GM12878 (cell line): ENCODE measurements around the gene HCAR1. TPM values are rescaled to one million over a fixed set of nuclear protein-coding genes. Genes with fewer than 3 reads are reported as not detected.
"Not testable (repeated sequence)": the region's sequence is repeated elsewhere in the genome, so short reads cannot be mapped to it uniquely, and the experiment has no call there.

Source experiments
- ATAC-seq: fragments of 200-7000 bp; cut with Tn5 transposase; 3 replicates; pipeline ENCODE4 v1.9.1; 2020; ENCODE audit warnings: mild to moderate bottlenecking, moderate library complexity
- BruUV-seq: library from RNA; stranded (reverse); fragments of 400-500 nt; replicated peaks from 2 replicates; lab custom pipeline; 2021; lab: Mats Ljungman, UMichigan
- CTCF ChIA-PET: fragments of 300-600 bp; sonication (Branson Sonifier 250); formaldehyde crosslinking; extraction: SDS; loops from one replicate; lab custom pipeline; 2021; ENCODE audit warnings: inconsistent platforms; lab: Yijun Ruan, JAX
- POLR2A ChIA-PET: fragments of 350-600 bp; formaldehyde crosslinking; extraction: SDS; loops from one replicate; lab custom pipeline; 2021; ENCODE audit warnings: inconsistent platforms; lab: Charles Lee
- RAD21 ChIA-PET: fragments of 300-600 bp; sonication (Branson Sonifier 250); formaldehyde crosslinking; loops from one replicate; lab custom pipeline; 2023; ENCODE audit warnings: antibody characterized with exemption; ENCODE audit not compliant: unreplicated experiment; lab: Charles Lee
- SMC1A ChIA-PET: fragments of 300-600 bp; sonication (Branson Sonifier 250); formaldehyde crosslinking; loops from one replicate; lab custom pipeline; 2023; ENCODE audit not compliant: unreplicated experiment, uncharacterized antibody; lab: Charles Lee
- DNase-seq: peaks from one replicate; pipeline ENCODE4 v3.0.0-alpha.2; 2011; ENCODE audit warnings: low read depth, low spot score
- FAIRE-seq: peaks from 3 replicates; lab custom pipeline; 2011; peaks lifted over from hg19 to GRCh38; lab: Jason Lieb, UNC
- H2AFZ ChIP-seq: 2 replicates; pipeline ENCODE4 v1.6.0; 2011; ENCODE audit warnings: low read depth, low read length, control low read depth; ENCODE audit not compliant: control insufficient read depth
- H3K27ac ChIP-seq: 2 replicates; pipeline ENCODE4 v1.5.1; 2011; ENCODE audit warnings: control low read depth; ENCODE audit not compliant: control insufficient read depth, insufficient read depth
- H3K27me3 ChIP-seq, 2 experiments: replicated peaks in 1 of 2; 2 replicates each; pipeline versions ENCODE4 v1.6.0 to v1.6.1; 2011; ENCODE audit warnings: low read length in 1 of 2; ENCODE audit not compliant: control insufficient read depth in 2 of 2, insufficient read depth in 2 of 2
- H3K36me3 ChIP-seq, 2 experiments: 2 replicates each; pipeline ENCODE4 v1.5.1; 2011; ENCODE audit warnings: low read length in 1 of 2; ENCODE audit not compliant: control insufficient read depth in 2 of 2, insufficient read depth in 2 of 2
- H3K4me1 ChIP-seq: 2 replicates; pipeline ENCODE4 v1.6.1; 2011; ENCODE audit warnings: mild to moderate bottlenecking, low read length, moderate library complexity, mixed read lengths; ENCODE audit not compliant: control insufficient read depth, insufficient read depth
- H3K4me2 ChIP-seq: 2 replicates; pipeline ENCODE4 v1.6.0; 2011; ENCODE audit warnings: control low read depth; ENCODE audit not compliant: control insufficient read depth, insufficient read depth
- H3K4me3 ChIP-seq: fragments of 200-600 bp; sonication (generic); 2 replicates; pipeline ENCODE4 v1.5.1; 2016
- H3K79me2 ChIP-seq: 2 replicates; pipeline ENCODE4 v1.6.0; 2011; ENCODE audit warnings: low read length; ENCODE audit not compliant: control insufficient read depth, insufficient read depth
- H3K9ac ChIP-seq: 2 replicates; pipeline ENCODE4 v1.8.0; 2011; ENCODE audit warnings: low read length, control low read depth, mixed read lengths; ENCODE audit not compliant: control insufficient read depth, insufficient read depth
- H3K9me3 ChIP-seq: replicated peaks from 3 replicates; pipeline ENCODE4 v1.5.1; 2011; ENCODE audit warnings: mild to moderate bottlenecking, low read length; ENCODE audit not compliant: control insufficient read depth, insufficient read depth
- H4K20me1 ChIP-seq: 2 replicates; pipeline ENCODE4 v1.6.0; 2011; ENCODE audit not compliant: control insufficient read depth, insufficient read depth
- WGBS: methylation state at CpG from one replicate; pipeline ENCODE4 v1.1.6; 2016; ENCODE audit warnings: low lambda C conversion rate; ENCODE audit not compliant: insufficient replicate concordance, insufficient coverage; ENCODE audit errors: missing lambda C conversion rate; 5-methylcytosine and 5-hydroxymethylcytosine counted together
- in situ Hi-C: fragments of 300-500 bp; cut with MboI; formaldehyde crosslinking; loops from 9 replicates; pipeline ENCODE4 v1.14.3; 2018; ENCODE audit warnings: mixed read lengths
- intact Hi-C: fragments of 100-400 bp; cut with micrococcal nuclease; formaldehyde crosslinking; loops from one replicate; pipeline ENCODE4 v1.14.2; 2022; ENCODE audit not compliant: unreplicated experiment
- polyA plus RNA-seq, 11 experiments: library from polyadenylated mRNA; depleted of rRNA in 4 of 11; unstranded in 6 of 11; stranded (reverse) in 5 of 11; fragments of >200 nt; fragmentation: Nextera tagmentation in 4 of 11; fragmentation: Illumina TruSeq in 1 of 11; extraction: Ambion mirVana in 4 of 11; extraction: Trizol in 1 of 11; gene quantifications; 1 replicate in 1 of 11; 2 replicates in 10 of 11; pipeline versions ENCODE4 v1.2.1 to v1.2.3, GENCODE V29; 2011 to 2016; ENCODE audit warnings: inconsistent platforms in 2 of 11, missing spikeins in 2 of 11, low read depth in 1 of 11
- total RNA-seq, 4 experiments: library from RNA; depleted of rRNA in 3 of 4; stranded (reverse); fragments of >200 nt in 3 of 4; fragmentation: Illumina TruSeq in 1 of 4; extraction: Trizol in 1 of 4; gene quantifications; 2 replicates each; pipeline versions ENCODE4 v1.2.1 to v1.2.3, GENCODE V29; 2013 to 2021

HCAR1 gene
- total and polyA plus RNA-seq, 10 of the 15 experiments (the other 5 are each of a cell fraction or from before 2014, with no cell fraction given), result 0.01 to 0.05 (median 0.04) TPM; not detected in 7

DNA sequence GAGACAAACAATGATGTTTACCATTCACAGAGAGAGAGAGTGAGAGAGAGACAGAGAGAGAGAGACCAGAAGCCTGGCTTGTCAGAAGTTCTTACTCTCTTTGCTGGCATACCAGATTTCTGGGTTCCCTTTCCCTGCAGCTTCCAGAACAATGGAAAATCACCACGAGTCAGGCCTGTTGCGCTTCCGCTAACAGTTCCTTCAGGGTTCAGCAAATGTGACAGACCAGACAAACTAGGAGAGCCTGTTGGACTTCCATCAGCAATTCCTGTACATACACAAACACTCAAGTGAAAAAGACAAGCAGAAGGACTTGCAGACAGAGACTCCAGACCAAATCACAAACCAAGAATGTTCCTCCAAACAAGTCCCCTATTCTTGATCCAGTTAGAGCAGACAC lies 21.4 kb downstream of the HCAR1 start:
- in situ Hi-C loops, ATAC-seq, CTCF ChIA-PET, H3K79me2 ChIP-seq, H3K4me1 ChIP-seq, intact Hi-C loops, FAIRE-seq, H3K9ac ChIP-seq, H3K27ac ChIP-seq, BruUV-seq, SMC1A ChIA-PET, POLR2A ChIA-PET, H4K20me1 ChIP-seq, H3K4me2 ChIP-seq, H3K9me3 ChIP-seq, H2AFZ ChIP-seq, H3K4me3 ChIP-seq, RAD21 ChIA-PET, DNase-seq, H3K36me3 ChIP-seq, H3K27me3 ChIP-seq: not testable (repeated sequence)
- WGBS, result no CpG with 5 or more reads among the region's 3 CpGs

DNA sequence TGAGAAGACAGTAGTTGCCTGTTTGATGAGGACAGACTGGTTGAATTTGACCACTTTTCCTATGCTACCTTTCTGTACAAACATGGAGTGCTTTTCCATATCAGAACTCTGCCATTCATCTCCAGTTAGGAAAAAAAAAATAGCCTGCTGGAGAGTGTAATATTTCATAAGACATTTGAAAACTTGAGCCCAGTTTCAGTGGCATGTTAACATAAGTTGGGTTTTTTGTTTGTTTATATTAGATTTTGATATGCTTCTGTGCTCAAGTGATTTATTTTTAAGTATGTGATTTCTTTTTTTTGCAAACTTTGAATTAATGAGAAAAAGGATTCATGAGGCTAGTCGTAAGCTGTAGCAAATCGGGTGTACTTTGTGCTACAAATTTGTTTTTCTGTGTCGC lies 26.8 kb downstream of the HCAR1 start:
- FAIRE-seq, H3K9me3 ChIP-seq, H4K20me1 ChIP-seq, DNase-seq, ATAC-seq, SMC1A ChIA-PET, RAD21 ChIA-PET, POLR2A ChIA-PET, H2AFZ ChIP-seq, in situ Hi-C loops, H3K27me3 ChIP-seq, H3K4me2 ChIP-seq, H3K36me3 ChIP-seq, CTCF ChIA-PET, H3K27ac ChIP-seq, H3K4me3 ChIP-seq, H3K9ac ChIP-seq, H3K4me1 ChIP-seq, intact Hi-C loops, BruUV-seq, H3K79me2 ChIP-seq: not testable (repeated sequence)
- 36% methylated on average over 2 of the region's 3 CpGs for WGBS

GRCh38 chr12:122702890-122703611 lies 27.6 kb downstream of the HCAR1 start, which contains the start of gene HCAR2:
HCAR2 (minus strand) TSS chr12:122703357; CDS start chr12:122703283, 74 bp downstream.
- in situ Hi-C loops, BruUV-seq, H3K4me1 ChIP-seq, H3K9ac ChIP-seq, DNase-seq, H2AFZ ChIP-seq, RAD21 ChIA-PET, POLR2A ChIA-PET, CTCF ChIA-PET, FAIRE-seq, H4K20me1 ChIP-seq, H3K4me2 ChIP-seq, intact Hi-C loops, SMC1A ChIA-PET, H3K4me3 ChIP-seq, H3K27ac ChIP-seq, H3K27me3 ChIP-seq, ATAC-seq, H3K9me3 ChIP-seq, H3K79me2 ChIP-seq, H3K36me3 ChIP-seq: not testable (repeated sequence)
- WGBS, result 70% methylated on average over 19 of the region's 22 CpGs

DNA sequence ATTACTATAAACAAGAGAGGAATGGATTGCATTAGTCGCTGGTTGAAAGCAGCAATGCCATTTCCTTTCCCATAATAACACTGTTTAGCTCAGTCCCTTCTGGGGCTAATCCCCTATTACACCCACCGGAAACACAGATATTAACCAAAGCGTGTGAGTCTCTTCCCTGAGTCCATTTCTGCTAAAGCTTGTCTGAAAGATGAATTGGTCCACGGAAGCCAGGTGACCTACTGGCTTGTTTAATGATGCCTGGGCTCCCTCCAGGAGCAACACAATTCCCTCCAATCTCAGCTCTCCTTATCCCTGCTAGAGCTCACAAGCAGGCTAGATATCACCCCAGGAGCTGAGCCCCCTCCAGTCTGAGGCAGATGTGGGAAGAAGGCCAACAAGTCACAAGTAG lies 29.2 kb downstream of the HCAR1 start:
- H3K4me1 ChIP-seq, in situ Hi-C loops, intact Hi-C loops, H3K9me3 ChIP-seq, BruUV-seq, H3K79me2 ChIP-seq, POLR2A ChIA-PET, H3K4me2 ChIP-seq, ATAC-seq, H4K20me1 ChIP-seq, H3K27me3 ChIP-seq, H3K36me3 ChIP-seq, CTCF ChIA-PET, RAD21 ChIA-PET, H3K27ac ChIP-seq, DNase-seq, H3K4me3 ChIP-seq, H3K9ac ChIP-seq, H2AFZ ChIP-seq: not testable (repeated sequence)
- FAIRE-seq, result peak; percentile 57
- SMC1A ChIA-PET, result interaction anchor here (0.9 to 1.0 kb wide), 2 partner anchors 19 to 27 kb away, joined by 3 read pairs; no protein-coding TSS in a partner anchor
- 38% methylated on average over 4 of the region's 4 CpGs for WGBS
